HepG2 (cell line): ENCODE results near the gene FBXL20. TPM values are rescaled to one million over a fixed set of nuclear protein-coding genes. Genes with fewer than 3 reads are reported as not detected.
A peak's percentile ranks its signal among the peaks of the same experiment; 100 is the strongest.

Source experiments
- BCL6 ChIP-seq: IDR thresholded peaks from 2 replicates; pipeline ENCODE4 v1.6.1; 2016; ENCODE audit warnings: missing genetic modification reagents, missing compliant biosample characterization
- KDM3A ChIP-seq: IDR thresholded peaks from 2 replicates; pipeline ENCODE4 v1.6.1; 2018; ENCODE audit warnings: low read depth, missing compliant biosample characterization
- KLF15 ChIP-seq: sonication (generic); formaldehyde crosslinking; IDR thresholded peaks from 2 replicates; pipeline ENCODE4 v1.8.1; 2023; ENCODE audit warnings: borderline replicate concordance, mild to moderate bottlenecking, inconsistent platforms, missing genetic modification reagents, mixed read lengths
- MLLT10 ChIP-seq: sonication (generic); formaldehyde crosslinking; IDR thresholded peaks from 2 replicates; pipeline ENCODE4 v1.4.0; 2020; ENCODE audit warnings: missing genetic modification reagents
- PHF8 ChIP-seq: sonication (generic); formaldehyde crosslinking; IDR thresholded peaks from 2 replicates; pipeline ENCODE4 v1.5.0; 2020; ENCODE audit warnings: missing genetic modification reagents
- REPIN1 ChIP-seq: sonication (generic); formaldehyde crosslinking; IDR thresholded peaks from 2 replicates; pipeline ENCODE4 v1.8.0; 2022; ENCODE audit warnings: missing genetic modification reagents, low read depth, mild to moderate bottlenecking, borderline replicate concordance
- RFX1 ChIP-seq: fragments of 450-650 bp; IDR thresholded peaks from 2 replicates; pipeline ENCODE4 v1.6.1; 2017
- TBL1XR1 ChIP-seq: fragments of 150-350 bp; IDR thresholded peaks from 2 replicates; pipeline ENCODE4 v1.6.1; 2014; ENCODE audit warnings: borderline replicate concordance, low read length; ENCODE audit not compliant: partially characterized antibody
- ZBTB3 ChIP-seq: sonication (generic); formaldehyde crosslinking; IDR thresholded peaks from 2 replicates; pipeline ENCODE4 v1.4.0; 2020; ENCODE audit warnings: low read depth, mild to moderate bottlenecking, moderate library complexity, missing genetic modification reagents, borderline replicate concordance
- ZKSCAN5 ChIP-seq: sonication (generic); formaldehyde crosslinking; IDR thresholded peaks from 2 replicates; pipeline ENCODE4 v1.5.1; 2020; ENCODE audit warnings: mild to moderate bottlenecking, missing genetic modification reagents
- ZNF138 ChIP-seq: sonication (generic); formaldehyde crosslinking; IDR thresholded peaks from 2 replicates; pipeline ENCODE4 v1.5.0; 2020; ENCODE audit warnings: mild to moderate bottlenecking, low read depth, missing genetic modification reagents
- ZNF263 ChIP-seq: sonication (generic); formaldehyde crosslinking; IDR thresholded peaks from 2 replicates; pipeline ENCODE4 v1.4.0; 2020; ENCODE audit warnings: missing genetic modification reagents
- ZNF589 ChIP-seq: sonication (generic); formaldehyde crosslinking; conservative IDR thresholded peaks from 2 replicates; pipeline ENCODE4 v1.8.0; 2022; ENCODE audit warnings: mild to moderate bottlenecking, moderate library complexity, missing genetic modification reagents
- ZNF773 ChIP-seq: sonication (generic); formaldehyde crosslinking; IDR thresholded peaks from 2 replicates; pipeline ENCODE4 v1.4.0; 2020; ENCODE audit warnings: missing genetic modification reagents, borderline replicate concordance
- ZSCAN30 ChIP-seq: sonication (generic); formaldehyde crosslinking; IDR thresholded peaks from 2 replicates; pipeline ENCODE4 v1.5.0; 2020; ENCODE audit warnings: mild to moderate bottlenecking, missing genetic modification reagents
- polyA plus RNA-seq, 8 experiments: library from polyadenylated mRNA; depleted of rRNA in 3 of 8; stranded (reverse) in 7 of 8; unstranded in 1 of 8; fragments of >200 nt; fragmentation: Illumina TruSeq in 4 of 8; extraction: Trizol in 4 of 8; gene quantifications; 2 replicates each; pipeline versions ENCODE4 v1.2.1 to v1.2.3, GENCODE V29; 2011 to 2016; ENCODE audit warnings: low read depth in 4 of 8, missing spikeins in 1 of 8, mixed read lengths in 1 of 8; ENCODE audit not compliant: insufficient read depth in 1 of 8
- total RNA-seq, 5 experiments: library from RNA; depleted of rRNA; stranded (reverse); fragments of >200 nt; fragmentation: Illumina TruSeq; extraction: Trizol; gene quantifications; 2 replicates each; pipeline ENCODE4 v1.2.3, GENCODE V29; 2016; ENCODE audit warnings: low read depth in 1 of 5
- TF ChIP-seq, protein P1 (sequence below): sonication (generic); formaldehyde crosslinking; IDR thresholded peaks from 2 replicates; pipeline ENCODE4 v1.8.1; 2023; ENCODE audit warnings: mild to moderate bottlenecking, missing genetic modification reagents
- TF ChIP-seq, protein P2 (sequence below): sonication (generic); formaldehyde crosslinking; IDR thresholded peaks from 2 replicates; pipeline ENCODE4 v1.8.0; 2022; ENCODE audit warnings: missing genetic modification reagents, mild to moderate bottlenecking, inconsistent platforms, borderline replicate concordance
- TF ChIP-seq, protein P3 (sequence below): IDR thresholded peaks from 2 replicates; pipeline ENCODE4 v1.6.1; 2016; ENCODE audit warnings: mild to moderate bottlenecking, missing biosample characterization, missing genetic modification reagents
- TF ChIP-seq, protein P4 (sequence below): sonication (generic); formaldehyde crosslinking; conservative IDR thresholded peaks from 2 replicates; pipeline ENCODE4 v1.8.1; 2023; ENCODE audit warnings: missing genetic modification reagents
- TF ChIP-seq, protein P5 (sequence below): sonication (generic); formaldehyde crosslinking; IDR thresholded peaks from 2 replicates; pipeline ENCODE4 v1.4.0; 2020; ENCODE audit warnings: low read depth, mild to moderate bottlenecking, missing genetic modification reagents
- TF ChIP-seq, protein P6 (sequence below): sonication (generic); formaldehyde crosslinking; IDR thresholded peaks from 2 replicates; pipeline ENCODE4 v1.5.0; 2020; ENCODE audit warnings: missing genetic modification reagents

The FBXL20 gene
- total and polyA plus RNA-seq, 2 of the 13 experiments (the other 11 are each of a cell fraction or from before 2014, with no cell fraction given) = 10.2 to 10.3 TPM

DNA sequence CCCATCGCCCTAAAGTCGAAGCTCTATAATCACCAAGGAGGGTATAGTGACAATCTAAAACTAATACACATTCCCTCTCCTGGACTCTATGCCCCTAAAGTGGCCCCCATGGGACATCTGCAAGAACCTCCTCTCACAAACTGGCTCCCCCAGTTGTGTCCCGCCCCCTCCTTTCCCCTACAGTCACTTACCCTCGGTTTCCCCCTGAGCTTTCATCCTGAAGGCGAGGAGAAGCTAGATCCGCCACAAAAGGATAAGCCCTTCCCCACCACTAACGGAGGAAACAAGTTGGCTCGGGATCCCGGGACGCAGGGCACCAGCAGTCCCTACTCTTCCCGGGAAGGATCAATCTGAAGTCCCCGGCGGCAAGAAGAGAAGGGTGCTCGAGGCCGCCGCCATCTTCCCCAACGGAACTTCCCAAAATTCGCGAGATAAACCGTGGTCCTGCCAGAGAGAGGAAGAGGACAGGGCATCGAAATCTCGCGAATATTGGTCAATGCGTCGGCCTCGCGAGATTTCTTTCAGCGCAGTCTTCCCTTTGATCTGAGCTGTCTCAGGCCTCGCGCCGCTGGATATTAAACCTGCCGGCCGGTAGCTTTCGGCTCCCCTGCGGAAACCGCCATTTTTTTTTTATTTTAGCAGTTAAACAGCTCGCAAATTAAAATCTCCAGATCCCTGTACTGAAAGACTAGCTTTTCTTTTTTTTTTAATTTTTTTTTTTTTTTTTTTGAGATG is 49.6 kb upstream of the FBXL20 start, which contains the start of gene MED1 (continued):
- TF ChIP-seq, protein P1, sequence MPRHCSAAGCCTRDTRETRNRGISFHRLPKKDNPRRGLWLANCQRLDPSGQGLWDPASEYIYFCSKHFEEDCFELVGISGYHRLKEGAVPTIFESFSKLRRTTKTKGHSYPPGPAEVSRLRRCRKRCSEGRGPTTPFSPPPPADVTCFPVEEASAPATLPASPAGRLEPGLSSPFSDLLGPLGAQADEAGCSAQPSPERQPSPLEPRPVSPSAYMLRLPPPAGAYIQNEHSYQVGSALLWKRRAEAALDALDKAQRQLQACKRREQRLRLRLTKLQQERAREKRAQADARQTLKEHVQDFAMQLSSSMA (CRISPR knock-in tag) = peak; percentile 83; the same call in 1 of the 2 replicates
- TF ChIP-seq MLLT10 (CRISPR knock-in tag) (no peak), KDM3A (CRISPR knock-in tag) (0 out of 2 replicates have a peak, but pooled peaks have one; percentile 68), RFX1 (no peak), ZNF773 (CRISPR knock-in tag) (no peak), ZNF263 (peak; percentile 51; the same call in 1 of the 2 replicates), PHF8 (CRISPR knock-in tag) (peak; percentile 80), REPIN1 (CRISPR knock-in tag) (peak; percentile 55; the same call in 1 of the 2 replicates), ZSCAN30 (CRISPR knock-in tag) (peak; percentile 64; the same call in 1 of the 2 replicates), BCL6 (CRISPR knock-in tag) (0 out of 2 replicates have a peak, but pooled peaks have one; percentile 20), ZKSCAN5 (no peak), TBL1XR1 (no peak), ZNF138 (CRISPR knock-in tag) (0 out of 2 replicates have a peak, but pooled peaks have one; percentile 34), KLF15 (CRISPR knock-in tag) (no peak), ZBTB3 (CRISPR knock-in tag) (no peak), ZNF589 (CRISPR knock-in tag) (no peak)
- TF ChIP-seq, protein P2, sequence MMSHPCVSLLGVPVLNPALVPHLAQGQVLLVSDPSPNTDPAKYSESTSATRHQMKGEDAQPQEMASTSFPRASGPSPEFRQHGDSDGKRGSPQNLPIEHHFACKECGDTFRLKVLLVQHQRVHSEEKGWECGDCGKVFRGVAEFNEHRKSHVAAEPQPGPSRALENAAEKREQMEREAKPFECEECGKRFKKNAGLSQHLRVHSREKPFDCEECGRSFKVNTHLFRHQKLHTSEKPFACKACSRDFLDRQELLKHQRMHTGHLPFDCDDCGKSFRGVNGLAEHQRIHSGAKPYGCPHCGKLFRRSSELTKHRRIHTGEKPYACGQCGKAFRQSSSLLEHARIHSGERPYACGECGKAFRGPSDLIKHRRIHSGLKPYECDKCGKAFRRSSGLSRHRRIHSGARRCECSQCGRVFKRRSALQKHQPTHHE (CRISPR knock-in tag) = peak; percentile 82
- TF ChIP-seq, protein P3, sequence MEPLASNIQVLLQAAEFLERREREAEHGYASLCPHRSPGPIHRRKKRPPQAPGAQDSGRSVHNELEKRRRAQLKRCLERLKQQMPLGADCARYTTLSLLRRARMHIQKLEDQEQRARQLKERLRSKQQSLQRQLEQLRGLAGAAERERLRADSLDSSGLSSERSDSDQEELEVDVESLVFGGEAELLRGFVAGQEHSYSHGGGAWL = 0 out of 2 replicates have a peak, but pooled peaks have one; percentile 16
- TF ChIP-seq, protein P4, sequence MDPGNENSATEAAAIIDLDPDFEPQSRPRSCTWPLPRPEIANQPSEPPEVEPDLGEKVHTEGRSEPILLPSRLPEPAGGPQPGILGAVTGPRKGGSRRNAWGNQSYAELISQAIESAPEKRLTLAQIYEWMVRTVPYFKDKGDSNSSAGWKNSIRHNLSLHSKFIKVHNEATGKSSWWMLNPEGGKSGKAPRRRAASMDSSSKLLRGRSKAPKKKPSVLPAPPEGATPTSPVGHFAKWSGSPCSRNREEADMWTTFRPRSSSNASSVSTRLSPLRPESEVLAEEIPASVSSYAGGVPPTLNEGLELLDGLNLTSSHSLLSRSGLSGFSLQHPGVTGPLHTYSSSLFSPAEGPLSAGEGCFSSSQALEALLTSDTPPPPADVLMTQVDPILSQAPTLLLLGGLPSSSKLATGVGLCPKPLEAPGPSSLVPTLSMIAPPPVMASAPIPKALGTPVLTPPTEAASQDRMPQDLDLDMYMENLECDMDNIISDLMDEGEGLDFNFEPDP (CRISPR knock-in tag) = peak; percentile 94
- TF ChIP-seq, protein P5, sequence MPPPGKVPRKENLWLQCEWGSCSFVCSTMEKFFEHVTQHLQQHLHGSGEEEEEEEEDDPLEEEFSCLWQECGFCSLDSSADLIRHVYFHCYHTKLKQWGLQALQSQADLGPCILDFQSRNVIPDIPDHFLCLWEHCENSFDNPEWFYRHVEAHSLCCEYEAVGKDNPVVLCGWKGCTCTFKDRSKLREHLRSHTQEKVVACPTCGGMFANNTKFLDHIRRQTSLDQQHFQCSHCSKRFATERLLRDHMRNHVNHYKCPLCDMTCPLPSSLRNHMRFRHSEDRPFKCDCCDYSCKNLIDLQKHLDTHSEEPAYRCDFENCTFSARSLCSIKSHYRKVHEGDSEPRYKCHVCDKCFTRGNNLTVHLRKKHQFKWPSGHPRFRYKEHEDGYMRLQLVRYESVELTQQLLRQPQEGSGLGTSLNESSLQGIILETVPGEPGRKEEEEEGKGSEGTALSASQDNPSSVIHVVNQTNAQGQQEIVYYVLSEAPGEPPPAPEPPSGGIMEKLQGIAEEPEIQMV = no peak
- TF ChIP-seq, protein P6, sequence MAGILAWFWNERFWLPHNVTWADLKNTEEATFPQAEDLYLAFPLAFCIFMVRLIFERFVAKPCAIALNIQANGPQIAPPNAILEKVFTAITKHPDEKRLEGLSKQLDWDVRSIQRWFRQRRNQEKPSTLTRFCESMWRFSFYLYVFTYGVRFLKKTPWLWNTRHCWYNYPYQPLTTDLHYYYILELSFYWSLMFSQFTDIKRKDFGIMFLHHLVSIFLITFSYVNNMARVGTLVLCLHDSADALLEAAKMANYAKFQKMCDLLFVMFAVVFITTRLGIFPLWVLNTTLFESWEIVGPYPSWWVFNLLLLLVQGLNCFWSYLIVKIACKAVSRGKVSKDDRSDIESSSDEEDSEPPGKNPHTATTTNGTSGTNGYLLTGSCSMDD (CRISPR knock-in tag) = no peak
